H1 (cell line): ENCODE data around the gene SLC8A1.

Experiments
- ATF3 ChIP-seq: IDR thresholded peaks from 2 replicates; pipeline ENCODE4 v1.6.1; 2011; ENCODE audit warnings: low read depth, mild to moderate bottlenecking, low read length; ENCODE audit not compliant: insufficient read depth
- EGR1 ChIP-seq: IDR thresholded peaks from 2 replicates; pipeline ENCODE4 v1.6.1; 2011; ENCODE audit warnings: low read depth, low read length, borderline replicate concordance
- EP300 ChIP-seq, 2 experiments: IDR thresholded peaks; 1 replicate in 1 of 2; 2 replicates in 1 of 2; pipeline ENCODE4 v1.6.1; 2011 to 2012; ENCODE audit warnings: low read depth in 2 of 2, low read length in 2 of 2, mild to moderate bottlenecking in 2 of 2, borderline replicate concordance in 1 of 2, inconsistent platforms in 1 of 2, moderate library complexity in 1 of 2
- EZH2 ChIP-seq: fragments of 200-600 bp; sonication (generic); IDR thresholded peaks from 2 replicates; pipeline ENCODE4 v1.7.1; 2012; ENCODE audit warnings: low read depth, mild to moderate bottlenecking, moderate library complexity, low read length, inconsistent platforms; ENCODE audit not compliant: severe bottlenecking
- HDAC2 ChIP-seq, 2 experiments: fragments of 300-600 bp in 1 of 2; sonication (generic) in 1 of 2; IDR thresholded peaks; 2 replicates each; pipeline ENCODE4 v1.6.1; 2011 to 2012; ENCODE audit warnings: low read depth in 2 of 2, low read length in 2 of 2, mild to moderate bottlenecking in 2 of 2, moderate library complexity in 2 of 2, borderline replicate concordance in 1 of 2, inconsistent platforms in 1 of 2
- JUN ChIP-seq: IDR thresholded peaks from 2 replicates; pipeline ENCODE4 v1.6.1; 2011; ENCODE audit warnings: low read depth, mild to moderate bottlenecking, improper control_type of control experiment, low read length
- PHF8 ChIP-seq: fragments of 200-600 bp; sonication (generic); conservative IDR thresholded peaks from 2 replicates; pipeline ENCODE4 v1.7.1; 2012; ENCODE audit warnings: low read depth, mild to moderate bottlenecking, inconsistent platforms, low read length, moderate library complexity
- POLR2A ChIP-seq, 2 experiments: IDR thresholded peaks; 1 replicate in 1 of 2; 2 replicates in 1 of 2; pipeline ENCODE4 v1.6.1; 2011; ENCODE audit warnings: low read depth in 2 of 2, low read length in 2 of 2, mild to moderate bottlenecking in 2 of 2; ENCODE audit errors: control extremely low read depth in 1 of 2
- POLR2AphosphoS5 ChIP-seq: IDR thresholded peaks from 2 replicates; pipeline ENCODE4 v1.6.1; 2011; ENCODE audit warnings: low read depth, low read length
- ZNF274 ChIP-seq: IDR thresholded peaks from 2 replicates; pipeline ENCODE4 v1.7.0; 2012; ENCODE audit warnings: low read length, borderline replicate concordance; ENCODE audit errors: extremely low read depth
- TF ChIP-seq, protein P1 (sequence below), 3 experiments: IDR thresholded peaks; 1 replicate in 2 of 3; 2 replicates in 1 of 3; pipeline versions ENCODE4 v1.5.1 to v1.6.1; 2011; ENCODE audit warnings: low read length in 3 of 3, mild to moderate bottlenecking in 3 of 3, inconsistent platforms in 2 of 3, low read depth in 1 of 3, moderate library complexity in 1 of 3; ENCODE audit not compliant: insufficient read depth in 1 of 3; ENCODE audit errors: control extremely low read depth in 1 of 3

DNA sequence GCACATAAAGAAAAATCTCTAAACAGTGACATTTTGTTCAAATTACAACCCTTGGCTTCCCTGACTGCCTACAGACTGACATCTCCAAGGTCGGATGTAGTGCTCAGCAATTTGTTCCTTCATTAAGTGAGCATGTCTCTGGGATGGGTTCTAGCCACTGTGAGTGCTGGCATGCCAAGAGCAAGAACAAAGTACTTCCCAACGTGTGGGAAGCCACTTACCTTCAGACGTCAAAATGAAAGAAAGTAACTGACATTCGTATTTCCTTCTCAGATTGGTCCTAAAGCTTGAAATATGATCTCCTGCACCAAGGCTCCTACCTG lies 193.8 kb downstream of the SLC8A1 start:
- TF ChIP-seq, protein P1, sequence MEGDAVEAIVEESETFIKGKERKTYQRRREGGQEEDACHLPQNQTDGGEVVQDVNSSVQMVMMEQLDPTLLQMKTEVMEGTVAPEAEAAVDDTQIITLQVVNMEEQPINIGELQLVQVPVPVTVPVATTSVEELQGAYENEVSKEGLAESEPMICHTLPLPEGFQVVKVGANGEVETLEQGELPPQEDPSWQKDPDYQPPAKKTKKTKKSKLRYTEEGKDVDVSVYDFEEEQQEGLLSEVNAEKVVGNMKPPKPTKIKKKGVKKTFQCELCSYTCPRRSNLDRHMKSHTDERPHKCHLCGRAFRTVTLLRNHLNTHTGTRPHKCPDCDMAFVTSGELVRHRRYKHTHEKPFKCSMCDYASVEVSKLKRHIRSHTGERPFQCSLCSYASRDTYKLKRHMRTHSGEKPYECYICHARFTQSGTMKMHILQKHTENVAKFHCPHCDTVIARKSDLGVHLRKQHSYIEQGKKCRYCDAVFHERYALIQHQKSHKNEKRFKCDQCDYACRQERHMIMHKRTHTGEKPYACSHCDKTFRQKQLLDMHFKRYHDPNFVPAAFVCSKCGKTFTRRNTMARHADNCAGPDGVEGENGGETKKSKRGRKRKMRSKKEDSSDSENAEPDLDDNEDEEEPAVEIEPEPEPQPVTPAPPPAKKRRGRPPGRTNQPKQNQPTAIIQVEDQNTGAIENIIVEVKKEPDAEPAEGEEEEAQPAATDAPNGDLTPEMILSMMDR (IDR thresholded peaks at IDR 0.05; ENCODE audit: control extremely low read depth in 1 of 3, insufficient read depth in 1 of 3, low read depth in 1 of 3, low read length in 3 of 3) = no peak
- TF ChIP-seq JUN = no peak
- TF ChIP-seq EGR1 = no peak
- no peak for TF ChIP-seq PHF8
- no peak for TF ChIP-seq POLR2AphosphoS5
- no peak for TF ChIP-seq HDAC2 (IDR thresholded peaks at IDR 0.05; ENCODE audit: borderline replicate concordance in 1 of 2, low read depth in 2 of 2, low read length in 2 of 2)
- no peak for TF ChIP-seq EP300 (IDR thresholded peaks at IDR 0.05; ENCODE audit: borderline replicate concordance in 1 of 2, low read depth in 2 of 2, low read length in 2 of 2)
- TF ChIP-seq EZH2 = no peak
- TF ChIP-seq ATF3 = no peak
- no peak for TF ChIP-seq POLR2A (IDR thresholded peaks at IDR 0.05; ENCODE audit: control extremely low read depth in 1 of 2, low read depth in 2 of 2, low read length in 2 of 2)
- no peak for TF ChIP-seq ZNF274
